ENCODE data around the gene CRY2. TPM values are rescaled to one million over a fixed set of nuclear protein-coding genes. Genes with fewer than 3 reads are reported as not detected.
A peak's percentile ranks its signal among the peaks of the same experiment; 100 is the strongest.

The CRY2 gene
- total and polyA plus RNA-seq, 3 donors from 2014 or later = 80.0 to 124 (median 109) TPM

DNA sequence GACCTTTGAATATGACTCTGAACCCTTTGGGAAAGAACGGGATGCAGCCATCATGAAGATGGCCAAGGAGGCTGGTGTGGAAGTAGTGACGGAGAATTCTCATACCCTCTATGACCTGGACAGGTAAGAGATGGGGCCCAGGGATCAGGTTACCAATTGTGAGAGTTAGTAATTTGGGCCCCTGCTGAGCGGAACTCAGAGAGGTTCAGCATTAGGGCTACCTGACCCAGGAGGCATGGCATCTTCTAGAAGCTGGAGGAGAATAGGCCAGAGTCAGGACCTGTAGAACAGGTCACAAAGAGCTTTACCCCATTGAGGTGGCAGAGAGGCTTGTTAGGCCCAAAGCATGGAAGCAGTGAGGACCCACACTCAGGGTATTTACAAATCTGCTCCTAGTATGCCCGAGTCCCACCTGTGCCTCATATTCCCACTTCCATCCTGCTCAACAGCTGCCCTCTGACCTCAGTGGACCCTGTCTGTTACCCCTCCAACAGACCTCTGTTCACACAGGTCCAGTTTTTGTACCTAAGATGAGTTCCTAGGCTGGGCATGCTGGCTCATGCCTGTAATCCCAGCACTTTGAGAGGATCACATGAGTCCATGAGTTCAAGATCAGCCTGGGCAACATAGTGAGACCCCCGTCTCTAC is 11.6 kb downstream of the CRY2 start:
- Histone ChIP-seq H3K4me1 (peaks cover 55% of the 10 kb centered on the region), H3K36me3 (ENCODE audit: low read depth, missing control alignments) (no peaks in the 10 kb centered on the region), H3K9me3 (no peaks in the 10 kb centered on the region), H3K27me3 (no peaks in the 10 kb centered on the region), H3K4me3 (no peak overlapping the region), H3K27ac (peak overlapping the region; percentile 39 to 79)
- DNase-seq = no peak
- intact Hi-C loops (cut with DNase I; ENCODE audit: low total_unique reads) = no loop called here
- TF ChIP-seq POLR2A (IDR thresholded peaks at IDR 0.05) = no peak
- TF ChIP-seq, protein P1, sequence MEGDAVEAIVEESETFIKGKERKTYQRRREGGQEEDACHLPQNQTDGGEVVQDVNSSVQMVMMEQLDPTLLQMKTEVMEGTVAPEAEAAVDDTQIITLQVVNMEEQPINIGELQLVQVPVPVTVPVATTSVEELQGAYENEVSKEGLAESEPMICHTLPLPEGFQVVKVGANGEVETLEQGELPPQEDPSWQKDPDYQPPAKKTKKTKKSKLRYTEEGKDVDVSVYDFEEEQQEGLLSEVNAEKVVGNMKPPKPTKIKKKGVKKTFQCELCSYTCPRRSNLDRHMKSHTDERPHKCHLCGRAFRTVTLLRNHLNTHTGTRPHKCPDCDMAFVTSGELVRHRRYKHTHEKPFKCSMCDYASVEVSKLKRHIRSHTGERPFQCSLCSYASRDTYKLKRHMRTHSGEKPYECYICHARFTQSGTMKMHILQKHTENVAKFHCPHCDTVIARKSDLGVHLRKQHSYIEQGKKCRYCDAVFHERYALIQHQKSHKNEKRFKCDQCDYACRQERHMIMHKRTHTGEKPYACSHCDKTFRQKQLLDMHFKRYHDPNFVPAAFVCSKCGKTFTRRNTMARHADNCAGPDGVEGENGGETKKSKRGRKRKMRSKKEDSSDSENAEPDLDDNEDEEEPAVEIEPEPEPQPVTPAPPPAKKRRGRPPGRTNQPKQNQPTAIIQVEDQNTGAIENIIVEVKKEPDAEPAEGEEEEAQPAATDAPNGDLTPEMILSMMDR (IDR thresholded peaks at IDR 0.05) = no peak
- WGBS, 2 donors = 72 to 73% methylated on average over 5 of the region's 5 CpGs

DNA sequence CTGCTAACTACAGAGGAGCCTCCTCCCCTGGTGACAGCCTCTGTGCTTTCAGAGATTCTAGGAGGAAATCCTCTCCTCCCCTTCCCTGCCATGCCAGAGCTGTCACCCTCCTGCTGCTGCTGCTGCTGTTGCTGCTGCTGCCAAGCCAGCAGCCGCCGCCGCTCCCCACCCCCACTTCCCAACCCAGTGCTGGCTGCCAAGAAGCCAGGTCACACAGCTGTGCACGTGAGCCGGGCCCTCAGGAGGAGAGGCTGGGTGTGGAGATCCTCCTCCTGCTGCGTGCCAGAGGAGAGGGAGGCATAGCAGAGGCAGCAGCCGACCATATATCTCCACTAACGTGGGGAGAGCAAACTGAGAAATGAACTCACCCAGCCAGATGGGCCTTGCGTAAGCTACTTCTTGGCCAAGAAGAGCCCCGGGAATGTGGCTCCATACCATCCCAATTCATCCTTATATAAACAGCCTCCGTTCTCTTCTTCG is 12.4 kb downstream of the CRY2 start:
- peaks cover 55% of the 10 kb centered on the region for H3K4me1 ChIP-seq
- no peaks in the 10 kb centered on the region for H3K36me3 ChIP-seq (ENCODE audit: low read depth, missing control alignments)
- WGBS, 2 donors = 39 to 54% methylated on average over 8 to 12 of the region's 12 CpGs
- DNase-seq = peak; percentile 95
- H3K27ac ChIP-seq = peak overlapping the region; percentile 39 to 79
- no peak overlapping the region for H3K4me3 ChIP-seq
- no peaks in the 10 kb centered on the region for H3K9me3 ChIP-seq
- intact Hi-C loops (cut with DNase I; ENCODE audit: low total_unique reads) = no loop called here
- no peaks in the 10 kb centered on the region for H3K27me3 ChIP-seq
- TF ChIP-seq, protein P1 (IDR thresholded peaks at IDR 0.05) = no peak
- no peak for TF ChIP-seq POLR2A (IDR thresholded peaks at IDR 0.05)

DNA sequence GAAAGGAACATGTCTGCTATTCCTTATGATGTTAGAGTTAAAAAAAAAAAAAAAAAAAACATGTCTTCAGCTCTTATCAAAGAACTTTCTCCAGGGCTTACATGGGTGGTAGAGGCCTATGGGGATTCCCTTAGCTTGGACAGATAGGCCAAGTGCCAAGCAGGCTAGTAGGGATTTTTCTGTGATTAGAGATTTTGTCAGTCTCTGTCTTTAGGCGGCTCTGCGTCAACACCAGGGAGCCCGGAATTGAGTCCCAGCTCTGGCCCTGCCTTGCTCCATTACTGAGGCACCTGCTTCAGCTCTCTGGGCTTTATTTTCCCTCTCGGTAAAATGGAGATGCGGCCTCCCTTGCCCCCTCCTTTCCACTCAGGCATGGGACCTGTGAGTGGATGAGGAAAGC is 13.1 kb downstream of the CRY2 start:
- no peak overlapping the region for H3K4me3 ChIP-seq
- H3K4me1 ChIP-seq = peaks cover 52% of the 10 kb centered on the region
- intact Hi-C loops (cut with DNase I; ENCODE audit: low total_unique reads) = no loop called here
- H3K36me3 ChIP-seq (ENCODE audit: low read depth, missing control alignments) = no peaks in the 10 kb centered on the region
- WGBS, 2 donors = 81 to 93% methylated on average over 5 of the region's 5 CpGs
- peak overlapping the region in 1 of 2 donors; percentile 79 for H3K27ac ChIP-seq
- H3K9me3 ChIP-seq = no peaks in the 10 kb centered on the region
- TF ChIP-seq POLR2A (IDR thresholded peaks at IDR 0.05) = no peak
- TF ChIP-seq, protein P1 (IDR thresholded peaks at IDR 0.05) = no peak
- no peaks in the 10 kb centered on the region for H3K27me3 ChIP-seq
- no peak for DNase-seq

DNA sequence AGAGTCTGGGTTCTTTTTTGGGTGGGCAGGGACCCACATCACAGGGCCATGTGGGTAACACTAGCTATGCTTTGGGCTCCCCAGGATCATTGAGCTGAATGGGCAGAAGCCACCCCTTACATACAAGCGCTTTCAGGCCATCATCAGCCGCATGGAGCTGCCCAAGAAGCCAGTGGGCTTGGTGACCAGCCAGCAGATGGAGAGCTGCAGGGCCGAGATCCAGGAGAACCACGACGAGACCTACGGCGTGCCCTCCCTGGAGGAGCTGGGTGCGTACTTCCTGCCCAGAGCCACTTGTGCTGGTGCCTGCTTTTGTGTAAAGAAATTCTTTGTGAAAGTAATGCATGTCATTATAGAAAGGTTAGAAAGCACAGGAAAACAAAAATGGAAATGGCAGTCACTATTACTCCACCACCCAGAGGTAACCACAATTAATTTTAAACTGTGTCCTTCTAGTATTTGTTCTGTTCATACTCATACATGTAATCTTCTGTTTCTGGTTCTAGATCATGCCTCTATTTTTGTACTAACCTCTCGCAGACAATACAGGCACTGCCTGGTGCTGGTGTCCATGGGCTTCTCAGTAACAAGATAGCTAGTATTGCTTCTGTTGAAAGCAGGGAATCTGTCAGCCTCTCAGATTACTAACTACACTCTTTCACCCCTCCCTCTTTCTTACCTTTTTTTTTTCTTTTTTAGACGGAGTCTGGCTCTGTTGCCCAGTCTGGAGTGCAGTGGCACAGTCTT is 13.7 kb downstream of the CRY2 start:
- intact Hi-C loops (cut with DNase I; ENCODE audit: low total_unique reads) = no loop called here
- 84 to 90% methylated on average over 8 to 10 of the region's 10 CpGs for WGBS, 2 donors

More for the DNA sequence above, 13.7 kb downstream of the CRY2 start:
- peaks cover 46% of the 10 kb centered on the region for H3K4me1 ChIP-seq
- H3K4me3 ChIP-seq = no peak overlapping the region
- H3K27ac ChIP-seq = peak overlapping the region in 1 of 2 donors; percentile 79
- H3K36me3 ChIP-seq (ENCODE audit: low read depth, missing control alignments) = no peaks in the 10 kb centered on the region
- no peaks in the 10 kb centered on the region for H3K27me3 ChIP-seq
- no peaks in the 10 kb centered on the region for H3K9me3 ChIP-seq
- DNase-seq = no peak
- TF ChIP-seq, protein P1 (IDR thresholded peaks at IDR 0.05) = no peak
- no peak for TF ChIP-seq POLR2A (IDR thresholded peaks at IDR 0.05)
